OCI-LY1 (cell line): ENCODE measurements around the gene HNRNPA2B1.

Experiments
- H2AFZ ChIP-seq: fragments of 200-600 bp; sonication (generic), shearing (Covaris generic); 2 replicates; pipeline ENCODE4 v1.6.0; 2014; ENCODE audit warnings: antibody characterized with exemption, mild to moderate bottlenecking, low read length
- H3F3A ChIP-seq: fragments of 200-600 bp; sonication (generic), shearing (Covaris generic); 2 replicates; pipeline ENCODE4 v1.6.0; 2014; ENCODE audit warnings: mild to moderate bottlenecking, antibody characterized with exemption, low read length, moderate library complexity; ENCODE audit not compliant: insufficient read depth
- H3K27ac ChIP-seq: fragments of 200-600 bp; sonication (generic); 2 replicates; pipeline ENCODE4 v1.5.1; 2014; ENCODE audit warnings: low read length, mixed run types, mild to moderate bottlenecking, low read depth; ENCODE audit not compliant: poor library complexity, severe bottlenecking
- H3K27me3 ChIP-seq: fragments of 200-600 bp; sonication (generic); 2 replicates; pipeline ENCODE4 v1.6.0; 2014; ENCODE audit warnings: antibody characterized with exemption, mild to moderate bottlenecking, low read length, moderate library complexity; ENCODE audit not compliant: insufficient read depth
- H3K36me3 ChIP-seq: fragments of 200-600 bp; sonication (generic); 2 replicates; pipeline ENCODE4 v1.6.1; 2014; ENCODE audit warnings: mild to moderate bottlenecking, antibody characterized with exemption, low read length, moderate library complexity, mixed read lengths; ENCODE audit not compliant: insufficient read depth
- H3K4me1 ChIP-seq: fragments of 200-600 bp; sonication (generic); 2 replicates; pipeline ENCODE4 v1.5.1; 2014; ENCODE audit warnings: mild to moderate bottlenecking, low read length, moderate library complexity; ENCODE audit not compliant: insufficient read depth, severe bottlenecking
- H3K4me2 ChIP-seq: fragments of 200-600 bp; sonication (generic), shearing (Covaris generic); 2 replicates; pipeline ENCODE4 v1.6.1; 2014; ENCODE audit warnings: low read length
- H3K4me3 ChIP-seq: fragments of 200-600 bp; sonication (generic); 2 replicates; pipeline ENCODE4 v1.5.1; 2014; ENCODE audit warnings: low read length, low read depth, mild to moderate bottlenecking, mixed read lengths; ENCODE audit not compliant: poor library complexity, severe bottlenecking
- H3K79me2 ChIP-seq: fragments of 200-600 bp; shearing (Covaris generic); 2 replicates; pipeline ENCODE4 v1.6.1; 2016; ENCODE audit warnings: mixed run types, low read length, mixed read lengths; ENCODE audit not compliant: insufficient read depth
- H3K9ac ChIP-seq: fragments of 200-600 bp; sonication (generic), shearing (Covaris generic); 2 replicates; pipeline ENCODE4 v1.6.1; 2014; ENCODE audit warnings: mild to moderate bottlenecking, low read length, mixed read lengths
- H3K9me2 ChIP-seq: fragments of 200-600 bp; sonication (generic), shearing (Covaris generic); 2 replicates; pipeline ENCODE4 v1.6.1; 2014; ENCODE audit warnings: low read depth, mild to moderate bottlenecking, low read length, mixed read lengths
- H3K9me3 ChIP-seq: fragments of 200-600 bp; shearing (Covaris generic); 2 replicates; pipeline ENCODE4 v1.6.1; 2014; ENCODE audit warnings: low read length, mixed read lengths
- H4K20me1 ChIP-seq: fragments of 200-600 bp; sonication (generic), shearing (Covaris generic); 2 replicates; pipeline ENCODE4 v1.6.0; 2016; ENCODE audit warnings: mild to moderate bottlenecking, low read length; ENCODE audit not compliant: insufficient read depth
- CTCF ChIP-seq: fragments of 200-600 bp; sonication (generic), shearing (Covaris generic); IDR thresholded peaks from 2 replicates; pipeline ENCODE4 v1.5.1; 2017; ENCODE audit warnings: mild to moderate bottlenecking, antibody characterized with exemption, low read length, moderate library complexity, mixed read lengths
- EZH2 ChIP-seq: fragments of 200-600 bp; sonication (generic), shearing (Covaris generic); IDR thresholded peaks from 2 replicates; pipeline ENCODE4 v1.8.0; 2017; ENCODE audit warnings: borderline replicate concordance, mixed run types, mild to moderate bottlenecking, antibody characterized with exemption, low read length, moderate library complexity, mixed read lengths

The HNRNPA2B1 gene

GRCh38 chr7:26192485-26193087, 8.0 kb downstream of the HNRNPA2B1 start:
- Histone ChIP-seq H4K20me1 (peaks cover 9% of the 10 kb centered on the region), H3K9ac (no peak overlapping the region), H3K36me3 (peaks cover 97% of the 10 kb centered on the region), H3F3A (peaks cover 82% of the 10 kb centered on the region), H3K4me3 (no peak overlapping the region), H3K27me3 (no peaks in the 10 kb centered on the region), H3K4me2 (no peak overlapping the region), H3K9me2 (no peaks in the 10 kb centered on the region), H3K79me2 (peaks cover 33% of the 10 kb centered on the region), H3K27ac (peak overlapping the region; percentile 8), H2AFZ (no peak overlapping the region), H3K9me3 (no peaks in the 10 kb centered on the region), H3K4me1 (peaks cover 91% of the 10 kb centered on the region)
- no peak for TF ChIP-seq EZH2

GRCh38 chr7:26191974-26192479, 8.5 kb downstream of the HNRNPA2B1 start:
- peaks cover 27% of the 10 kb centered on the region for H3K79me2 ChIP-seq
- no peak overlapping the region for H3K4me3 ChIP-seq
- TF ChIP-seq CTCF: no peak
- no peak for TF ChIP-seq EZH2
- H3F3A ChIP-seq: peaks cover 81% of the 10 kb centered on the region
- no peak overlapping the region for H3K4me2 ChIP-seq
- H2AFZ ChIP-seq: no peak overlapping the region
- no peaks in the 10 kb centered on the region for H3K9me2 ChIP-seq
- no peaks in the 10 kb centered on the region for H3K27me3 ChIP-seq
- peaks cover 86% of the 10 kb centered on the region for H3K4me1 ChIP-seq
- H4K20me1 ChIP-seq: peaks cover 8% of the 10 kb centered on the region
- no peak overlapping the region for H3K27ac ChIP-seq
- peaks cover 92% of the 10 kb centered on the region for H3K36me3 ChIP-seq
- H3K9ac ChIP-seq: no peak overlapping the region
- no peaks in the 10 kb centered on the region for H3K9me3 ChIP-seq

GRCh38 chr7:26191233-26191973, 9.1 kb downstream of the HNRNPA2B1 start:
- Histone ChIP-seq H3K27me3 (no peaks in the 10 kb centered on the region), H3K9me2 (no peaks in the 10 kb centered on the region), H3K36me3 (peaks cover 90% of the 10 kb centered on the region), H3K27ac (no peak overlapping the region), H3K9me3 (no peaks in the 10 kb centered on the region), H4K20me1 (peaks cover 6% of the 10 kb centered on the region), H3K4me3 (no peak overlapping the region), H3K79me2 (peaks cover 21% of the 10 kb centered on the region), H2AFZ (no peak overlapping the region), H3K4me2 (no peak overlapping the region), H3F3A (peaks cover 81% of the 10 kb centered on the region), H3K9ac (no peak overlapping the region), H3K4me1 (peaks cover 80% of the 10 kb centered on the region)
- TF ChIP-seq CTCF (no peak), EZH2 (no peak)
